TTC549 (cell line): ENCODE data around the gene NAA30.

ENCODE experiments used
- FAIRE-seq: peaks from 2 replicates; lab custom pipeline; 2012; peaks lifted over from hg19 to GRCh38; lab: Jason Lieb, UNC

The NAA30 gene

DNA sequence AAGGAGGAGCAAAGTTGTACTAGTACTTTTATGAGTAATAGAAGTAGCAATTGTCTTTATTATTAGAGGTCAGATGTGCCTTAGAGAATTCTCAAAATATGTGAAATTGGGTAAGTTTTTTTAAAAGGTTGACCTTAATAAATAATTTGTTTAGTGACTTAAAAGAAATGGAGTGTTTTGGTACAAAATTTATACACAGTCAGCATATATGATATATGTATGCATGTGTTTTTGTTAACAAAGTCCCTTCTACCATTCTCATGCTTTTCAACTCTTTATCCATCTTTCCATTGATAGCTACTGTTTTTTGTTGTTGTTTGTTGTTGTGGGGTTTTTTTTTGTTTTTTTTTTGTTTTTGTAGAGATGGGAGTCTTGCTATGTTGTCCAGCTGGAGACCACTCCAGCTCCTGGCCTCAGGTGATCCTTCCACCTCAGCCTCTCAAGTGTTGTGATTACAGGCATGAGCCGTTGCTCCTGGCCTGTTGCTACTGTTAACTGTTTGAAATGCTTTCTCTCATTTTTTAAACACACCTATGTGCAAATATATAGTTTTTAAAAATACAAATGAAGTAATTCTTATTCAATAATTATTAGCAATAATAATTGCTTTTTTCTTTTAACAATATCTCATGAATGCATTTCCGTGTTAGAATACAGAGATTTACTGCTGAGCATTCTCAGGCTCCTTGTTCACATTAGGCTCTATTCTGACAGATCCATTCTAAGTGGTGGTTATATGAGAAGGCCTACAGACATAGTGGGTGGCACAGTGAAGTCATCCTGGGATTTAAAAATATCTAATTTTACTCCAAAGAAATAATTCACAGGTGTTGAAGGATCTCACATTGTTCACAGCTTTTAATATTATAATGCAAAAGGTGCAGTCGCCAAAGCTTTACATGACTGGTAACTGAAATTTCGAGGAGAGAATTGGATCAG lies 10.4 kb downstream of the NAA30 start:
- no peak for FAIRE-seq

GRCh38 chr14:57401501-57401900 lies 11.1 kb downstream of the NAA30 start:
- no peak for FAIRE-seq

DNA sequence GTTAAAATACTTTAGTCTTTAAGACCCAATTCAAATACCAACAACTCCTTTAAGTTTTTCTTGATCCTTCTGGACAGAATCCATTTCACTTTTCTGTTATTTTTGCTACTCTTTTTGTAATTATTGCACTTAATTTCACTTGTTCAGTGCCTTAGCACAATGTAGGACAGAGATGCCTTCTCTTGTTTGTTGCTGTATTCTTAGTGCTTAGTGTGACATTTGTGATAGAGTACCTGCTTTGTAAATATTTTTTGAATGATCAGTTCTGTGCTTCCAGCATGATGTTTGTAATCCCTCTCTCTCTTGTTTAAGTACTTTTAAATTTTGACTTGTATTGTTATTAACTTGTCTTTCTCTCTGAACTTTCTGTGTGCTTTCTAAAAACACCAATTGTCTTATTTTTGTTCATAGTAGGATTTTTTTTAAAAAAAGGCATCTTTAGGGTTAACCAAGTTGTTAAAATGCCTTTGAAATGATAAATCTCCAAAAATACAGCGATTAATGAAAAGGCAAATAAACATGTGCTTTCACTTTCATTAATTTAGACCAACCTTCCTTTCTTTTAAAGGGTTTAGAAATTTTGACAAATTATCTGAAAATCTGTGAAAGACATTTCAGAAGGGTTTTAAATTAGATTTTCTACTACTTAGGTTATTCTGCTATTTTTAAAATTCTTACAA lies 11.9 kb downstream of the NAA30 start:
- FAIRE-seq, result no peak

DNA sequence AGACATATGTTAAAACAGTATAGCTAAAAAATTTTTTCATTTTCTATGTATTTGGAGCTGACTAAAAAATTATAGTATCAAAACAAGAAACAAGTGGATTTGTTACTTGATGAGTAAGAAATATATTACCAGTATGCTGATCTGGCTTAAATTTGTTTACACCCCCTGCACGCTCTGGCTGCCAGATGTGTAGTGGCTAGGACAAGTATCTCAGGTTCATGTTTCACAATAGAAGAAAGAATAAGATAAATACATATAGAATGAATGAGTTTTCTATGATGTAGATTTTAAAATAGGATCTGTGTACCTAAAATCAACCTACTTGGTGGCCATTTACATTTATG lies 13.1 kb downstream of the NAA30 start:
- no peak for FAIRE-seq

- FAIRE-seq, result no peak
Observed at GRCh38 chr14:57405562-57405961, 15.2 kb downstream of the NAA30 start.

DNA sequence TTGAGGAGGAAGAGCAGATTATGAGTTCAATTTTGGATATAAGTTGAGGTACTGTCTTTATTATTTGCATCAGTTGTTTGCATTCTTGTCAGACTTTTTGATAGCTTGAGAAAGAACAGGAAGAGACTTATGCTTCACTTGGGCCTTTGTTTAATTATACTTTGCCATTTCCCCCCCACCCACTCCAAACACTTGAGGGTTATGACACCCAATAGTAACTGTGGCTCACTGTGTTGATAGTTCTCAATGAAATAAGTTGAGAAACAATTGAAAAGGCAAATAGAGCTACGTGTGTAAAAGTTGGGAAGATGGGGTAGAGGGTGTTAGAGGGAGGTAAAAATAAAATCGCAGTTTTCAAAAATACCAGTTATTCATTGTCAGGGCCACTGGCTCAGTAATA lies 17.7 kb downstream of the NAA30 start:
- no peak for FAIRE-seq

- no peak for FAIRE-seq
Observed at GRCh38 chr14:57408634-57409033, 18.2 kb downstream of the NAA30 start.

DNA sequence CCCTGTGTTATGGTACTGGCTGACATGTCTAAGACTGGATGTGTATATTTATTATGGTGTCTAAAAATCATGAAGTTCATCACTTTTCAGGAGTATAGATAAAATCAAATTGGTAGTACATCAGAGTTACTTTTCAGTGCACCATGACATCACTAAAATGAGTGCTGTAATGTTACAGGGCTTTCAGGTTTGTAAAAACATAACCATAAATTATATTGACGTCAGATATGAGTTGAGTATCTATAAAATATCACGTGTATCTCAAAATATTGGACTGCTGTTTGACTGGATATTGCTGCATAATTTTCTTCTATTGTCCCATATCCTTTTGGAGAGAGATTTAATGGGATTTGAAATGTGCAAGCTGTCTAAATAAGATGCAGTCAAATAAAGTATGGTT lies 22.0 kb downstream of the NAA30 start:
- no peak for FAIRE-seq

GRCh38 chr14:57413849-57414248 lies 23.5 kb downstream of the NAA30 start:
- no peak for FAIRE-seq

DNA sequence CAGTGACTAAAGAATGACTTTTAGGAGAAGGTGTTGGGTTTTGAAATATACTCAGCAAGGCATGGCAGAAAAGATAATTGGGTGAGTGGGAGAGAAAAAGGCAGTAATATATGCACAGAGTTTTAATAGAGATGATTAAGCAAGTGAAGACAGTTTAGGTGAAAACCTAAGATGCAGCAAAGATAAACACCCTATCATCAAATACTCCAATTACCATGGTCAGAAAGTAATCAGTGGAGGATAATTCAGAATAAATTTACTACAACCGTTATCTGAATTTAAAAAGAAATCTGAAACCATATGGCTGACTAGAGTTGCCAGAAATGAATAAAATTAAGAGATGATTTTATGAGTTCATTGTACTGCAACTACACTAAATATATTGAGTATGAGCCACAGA lies 26.8 kb downstream of the NAA30 start:
- no peak for FAIRE-seq

DNA sequence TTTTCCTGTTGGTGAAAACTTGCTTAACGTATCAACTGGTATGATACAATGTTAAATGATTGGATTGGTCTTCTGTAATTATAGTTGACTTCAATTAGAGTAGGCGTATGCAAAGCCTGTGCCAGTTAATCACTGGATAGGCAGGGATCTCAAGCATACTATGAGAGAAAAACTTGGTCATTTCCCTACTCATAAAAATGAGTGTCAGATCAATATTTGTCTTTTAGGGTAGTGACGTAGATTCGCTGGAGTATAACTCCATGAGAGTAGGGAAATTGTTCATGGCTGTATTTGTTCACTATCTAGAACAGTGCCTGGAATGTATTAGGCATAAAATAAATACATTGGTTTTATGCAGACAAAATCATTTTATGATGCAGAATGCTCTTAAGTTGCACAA lies 28.6 kb downstream of the NAA30 start:
- no peak for FAIRE-seq

- no peak for FAIRE-seq
Observed at GRCh38 chr14:57420033-57420432, 29.6 kb downstream of the NAA30 start.

DNA sequence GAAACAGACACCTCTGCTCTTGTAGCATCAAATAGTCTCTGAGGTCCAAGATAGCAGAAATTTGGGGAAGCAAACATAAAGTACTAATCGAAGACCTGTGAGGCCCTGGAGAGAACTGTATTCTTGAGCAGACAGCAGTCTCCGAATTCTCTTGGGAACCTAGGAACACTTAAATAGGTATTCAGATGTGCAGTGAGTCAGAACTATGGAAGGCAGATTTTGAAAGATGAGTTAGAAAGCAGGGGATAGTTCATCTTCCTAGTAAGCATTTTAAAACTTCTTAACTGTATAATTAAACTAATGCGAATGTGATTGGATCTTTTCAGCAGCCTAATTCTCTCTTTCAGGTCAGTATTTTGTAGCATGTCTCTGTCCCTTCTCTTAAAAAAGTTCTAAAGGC lies 30.6 kb downstream of the NAA30 start:
- no peak for FAIRE-seq

GRCh38 chr14:57435923-57436322 lies 45.5 kb downstream of the NAA30 start:
- FAIRE-seq, result no peak

DNA sequence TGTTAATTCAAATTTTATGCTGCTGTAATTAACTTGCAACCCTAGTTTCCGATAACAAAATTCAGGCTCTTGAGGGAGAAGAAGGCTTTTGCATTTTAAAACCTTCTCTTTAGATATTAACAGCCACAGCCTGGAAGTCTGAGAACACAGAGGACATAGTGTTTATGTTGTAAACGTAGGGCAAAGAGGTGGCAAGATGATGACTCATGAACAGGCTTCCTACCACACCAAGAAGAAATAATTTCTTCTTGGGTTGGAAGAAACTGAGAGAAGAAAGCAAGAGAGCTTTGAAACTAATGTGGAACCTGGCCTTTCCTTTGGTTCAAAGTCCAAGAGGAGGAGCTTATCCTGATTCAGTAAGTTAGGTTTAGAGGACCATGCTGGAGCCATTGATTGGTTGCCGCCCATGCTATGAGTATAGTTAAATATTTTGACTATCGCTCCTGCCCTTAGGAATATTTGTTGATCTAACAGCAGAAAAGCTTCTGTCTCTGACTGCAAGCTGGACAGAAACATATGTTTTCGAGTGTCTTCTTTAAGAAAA lies 71.5 kb downstream of the NAA30 start:
- no peak for FAIRE-seq

DNA sequence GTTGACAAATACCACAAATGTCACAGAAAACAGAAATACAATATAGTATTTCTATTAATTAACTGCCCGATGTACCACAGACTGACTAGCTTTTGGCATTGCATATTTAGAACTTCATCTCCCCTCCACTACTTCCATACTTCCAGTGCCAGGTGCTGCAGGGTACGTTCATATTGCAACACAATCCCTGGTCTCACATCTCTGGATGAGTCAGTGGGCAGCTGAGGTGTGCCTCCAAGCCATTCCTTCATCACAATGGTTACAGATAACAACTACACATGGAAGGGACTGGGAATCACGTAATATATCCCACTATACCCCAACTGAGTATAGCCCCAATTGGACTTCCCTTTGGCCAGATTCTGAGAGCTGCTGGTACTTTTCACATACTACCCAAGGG lies 72.2 kb downstream of the NAA30 start:
- FAIRE-seq, result no peak

GRCh38 chr14:57464008-57464730 lies 73.8 kb downstream of the NAA30 start:
- no peak for FAIRE-seq
